Activated CD4-positive, CD25-positive, alpha-beta regulatory T cell treated with anti-CD3 and anti-CD28 coated beads, Interleukin-2, amount 50 U/mL, for 72 hours (primary cell): Measurements from ENCODE around the gene MAMDC4.
"Not testable (repeated sequence)": the region's sequence is repeated elsewhere in the genome, so short reads cannot be mapped to it uniquely, and the experiment has no call there.

Source experiments
- DNase-seq: peaks from one replicate; pipeline ENCODE4 v3.0.0; 2021

The MAMDC4 gene

DNA sequence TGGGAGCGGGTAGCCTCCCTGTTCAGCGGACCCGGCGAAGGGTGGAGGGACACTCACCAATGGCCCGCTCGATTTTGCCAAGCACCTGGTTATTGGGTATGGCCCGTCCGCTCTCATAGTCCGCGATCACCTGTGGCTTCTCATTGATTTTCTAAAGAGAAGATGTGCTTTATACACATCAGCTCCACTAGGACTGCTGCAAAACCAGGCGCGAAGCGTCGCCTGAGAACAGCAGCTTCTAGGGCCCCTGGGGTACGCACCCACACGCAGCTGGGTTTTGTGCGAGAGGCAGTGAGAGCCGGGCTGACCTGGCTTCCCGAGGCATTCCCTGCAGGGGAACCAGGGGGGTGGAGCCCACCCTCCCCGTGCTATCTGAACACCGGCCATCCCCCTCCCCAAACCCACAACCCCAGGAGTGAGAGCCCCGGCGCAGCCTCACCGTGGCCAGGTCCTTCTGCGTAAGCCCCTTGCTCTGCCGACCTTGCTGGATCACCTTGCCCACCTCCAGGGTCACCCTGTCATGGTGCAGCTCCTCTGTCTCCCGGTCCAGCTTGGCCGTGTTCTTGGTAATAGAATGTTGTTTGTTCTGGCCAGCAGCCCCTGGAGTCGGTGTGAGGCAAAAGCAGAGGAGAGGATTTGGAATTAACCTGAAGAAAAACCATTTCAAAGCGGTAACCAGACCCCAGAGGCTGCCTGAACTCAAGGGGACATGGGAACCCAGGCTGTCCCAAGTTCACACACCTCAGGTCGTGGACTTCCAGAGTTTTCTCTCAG, 10.9 kb downstream of the MAMDC4 start:
- peak; percentile 30 for DNase-seq

DNA sequence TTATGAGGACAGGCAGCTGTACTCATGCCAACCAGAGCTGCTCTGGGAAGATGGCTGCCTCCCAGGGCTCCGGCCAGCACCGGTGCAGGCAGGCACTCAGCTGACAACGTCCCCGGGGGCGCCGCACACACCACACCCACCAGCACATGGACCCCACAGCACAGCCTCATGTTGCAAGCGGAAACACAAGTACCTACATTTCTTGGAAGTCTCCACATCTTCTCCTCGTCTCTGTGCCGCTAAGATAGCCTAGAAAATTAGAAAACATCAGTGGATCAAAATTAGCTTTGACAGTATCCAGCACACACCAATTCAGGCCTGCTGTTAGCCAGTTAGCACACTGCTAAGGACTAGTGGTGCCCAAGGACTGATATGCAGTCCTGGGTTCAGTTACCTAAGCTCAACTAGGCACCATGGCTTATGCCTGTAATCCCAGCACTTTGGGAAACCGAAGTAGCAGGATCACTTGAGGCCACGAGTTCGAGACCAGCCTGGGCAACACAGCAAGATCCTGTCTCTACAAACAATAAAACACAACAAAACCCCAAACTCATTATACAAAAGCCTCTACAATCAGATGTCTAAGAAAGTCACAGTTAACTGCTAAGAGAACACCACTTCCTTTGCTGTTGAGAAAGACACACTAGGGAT, 11.6 kb downstream of the MAMDC4 start:
- DNase-seq = no peak

DNA sequence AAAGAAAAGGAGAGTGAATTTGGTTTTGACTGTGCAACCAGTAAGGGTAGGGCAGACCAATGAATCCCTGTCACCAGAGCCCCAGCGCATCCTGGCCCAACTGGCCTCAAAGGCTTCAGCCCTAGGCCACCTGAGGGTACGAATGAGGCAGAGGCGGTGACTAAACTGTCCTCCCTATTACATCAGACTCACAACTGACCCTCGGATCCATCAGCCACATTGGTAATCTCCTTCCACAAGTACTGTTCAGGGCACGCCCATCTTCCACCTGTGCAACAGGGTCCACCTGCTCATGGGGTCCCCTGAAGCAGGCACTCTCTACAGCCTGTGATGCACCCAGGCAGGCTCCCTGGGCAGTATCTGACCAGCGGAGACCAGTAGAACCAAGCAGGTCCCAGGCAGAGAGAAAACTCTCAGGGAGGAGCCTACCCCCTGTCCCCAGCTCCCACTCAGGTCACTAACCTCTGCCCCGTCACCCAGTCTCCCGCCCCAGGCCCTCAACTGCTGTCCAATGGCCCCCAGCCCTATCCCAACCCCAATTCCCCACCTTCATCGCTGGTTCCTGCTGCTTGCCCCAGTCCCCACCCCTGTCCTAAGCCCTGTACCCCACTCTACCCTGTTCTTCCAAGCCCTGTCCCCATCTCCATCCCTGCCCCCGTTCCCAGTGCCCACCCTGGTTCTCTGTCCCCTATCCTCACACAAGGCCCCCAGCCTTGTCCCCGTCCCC, 13.1 kb downstream of the MAMDC4 start:
- DNase-seq = peak; percentile 30

DNA sequence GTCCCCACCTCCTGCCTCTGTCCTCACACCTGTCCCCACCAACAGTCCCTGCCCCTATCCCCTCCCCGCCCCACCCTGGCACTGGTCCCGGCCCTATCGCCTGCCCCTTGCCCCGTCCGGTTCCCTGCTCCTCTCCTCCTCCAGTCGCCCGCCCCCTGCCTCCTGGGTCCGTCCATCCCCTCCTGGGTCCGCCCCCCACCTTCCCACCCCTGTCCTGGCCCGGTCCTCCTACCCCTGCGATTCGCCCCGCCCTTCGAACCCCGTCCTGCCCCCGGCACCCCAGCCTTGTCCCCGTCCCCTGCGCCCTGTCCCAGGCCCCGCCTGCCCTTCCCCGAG, 13.6 kb downstream of the MAMDC4 start:
- DNase-seq = no peak

DNA sequence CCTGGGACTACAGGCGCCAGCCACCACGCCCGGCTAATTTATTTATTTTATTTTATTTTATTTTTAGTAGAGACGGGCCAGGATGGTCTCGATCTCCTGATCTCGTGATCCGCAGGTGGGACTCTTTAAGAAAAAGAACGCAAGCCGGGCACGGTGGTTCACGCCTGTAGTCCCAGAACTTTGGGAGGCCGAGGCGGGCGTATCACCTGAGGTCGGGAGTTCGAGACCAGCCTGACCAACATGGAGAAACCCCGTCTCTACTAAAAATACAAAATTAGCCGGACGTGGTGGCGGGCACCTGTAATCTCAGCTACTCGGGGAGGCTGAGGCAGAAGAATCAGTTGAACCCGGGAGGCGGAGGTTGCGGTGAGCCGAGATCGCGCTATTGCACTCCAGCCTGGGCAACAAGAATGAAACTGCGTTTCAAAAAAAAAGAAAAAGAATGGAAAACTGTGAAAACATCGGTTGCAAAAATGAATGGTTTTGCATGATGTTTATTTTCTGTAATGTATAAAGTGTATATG, 14.8 kb downstream of the MAMDC4 start:
- DNase-seq = not testable (repeated sequence)

DNA sequence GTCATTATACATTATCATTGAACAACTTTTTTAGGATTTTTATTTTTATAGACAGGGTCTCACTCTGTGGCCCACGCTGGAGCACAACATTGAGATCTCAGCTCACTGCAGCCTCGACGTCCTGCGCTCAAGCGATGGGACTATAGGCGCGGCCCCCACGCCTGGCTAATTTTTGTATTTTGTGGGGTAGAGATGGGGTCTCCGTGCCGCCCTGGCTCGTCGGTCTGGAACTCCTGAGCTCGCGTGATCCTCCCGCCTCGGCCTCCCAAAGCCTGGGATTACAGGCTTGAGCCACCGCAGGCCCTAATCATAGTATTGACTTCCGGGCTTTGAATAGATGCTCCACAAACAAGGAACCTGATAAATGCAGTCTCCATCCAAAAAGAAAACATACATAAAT, 15.3 kb downstream of the MAMDC4 start:
- DNase-seq = no peak

GRCh38 chr9:136867917-136868316, 15.8 kb downstream of the MAMDC4 start:
- no peak for DNase-seq

GRCh38 chr9:136868644-136869043, 16.5 kb downstream of the MAMDC4 start:
- no peak for DNase-seq

GRCh38 chr9:136869611-136870010, 17.5 kb downstream of the MAMDC4 start:
- not testable (repeated sequence) for DNase-seq

GRCh38 chr9:136875155-136875554, 23.0 kb downstream of the MAMDC4 start:
- DNase-seq = no peak

DNA sequence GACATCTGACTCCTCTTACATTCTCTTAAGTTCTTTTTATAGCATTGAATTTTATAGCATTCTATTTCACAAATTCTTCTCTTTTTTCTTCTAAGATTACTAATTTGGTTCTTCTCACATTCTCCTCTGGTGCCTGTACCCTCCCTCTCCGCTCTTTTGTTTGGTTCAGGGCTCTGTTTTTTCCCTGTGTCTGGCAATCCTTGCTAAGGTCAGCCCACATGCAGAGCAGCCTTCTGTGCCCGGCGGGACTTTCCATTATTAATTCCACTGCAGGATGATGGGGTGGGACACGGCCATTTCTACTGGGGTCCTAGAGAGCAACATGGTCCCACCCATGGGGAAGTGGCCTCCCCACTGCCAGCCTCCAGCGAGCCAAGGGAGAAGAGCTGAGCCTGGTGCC, 24.3 kb downstream of the MAMDC4 start:
- no peak for DNase-seq

GRCh38 chr9:136880651-136881050, 28.5 kb downstream of the MAMDC4 start:
- DNase-seq = no peak

GRCh38 chr9:136881691-136882108, 29.6 kb downstream of the MAMDC4 start:
- peak; percentile 57 for DNase-seq

- DNase-seq = peak; percentile 75
These were observed 30.2 kb downstream of the MAMDC4 start for GRCh38 chr9:136882109-136882946.

DNA sequence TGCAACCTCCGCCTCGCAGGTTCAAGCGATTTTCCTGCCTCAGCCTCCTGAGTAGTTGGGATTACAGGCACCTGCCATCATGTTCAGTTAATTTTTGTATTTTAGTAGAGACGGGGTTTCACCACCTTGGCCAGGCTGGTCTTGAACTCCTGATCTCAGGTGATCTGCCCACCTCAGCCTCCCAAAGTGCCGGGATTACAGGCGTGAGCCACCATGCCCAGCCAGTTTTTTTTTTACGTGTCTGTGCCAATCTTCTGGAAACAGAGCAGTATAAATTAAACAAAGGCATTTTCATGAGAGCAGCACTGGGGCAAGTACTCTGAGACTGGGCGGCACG, 30.8 kb downstream of the MAMDC4 start:
- not testable (repeated sequence) for DNase-seq

DNA sequence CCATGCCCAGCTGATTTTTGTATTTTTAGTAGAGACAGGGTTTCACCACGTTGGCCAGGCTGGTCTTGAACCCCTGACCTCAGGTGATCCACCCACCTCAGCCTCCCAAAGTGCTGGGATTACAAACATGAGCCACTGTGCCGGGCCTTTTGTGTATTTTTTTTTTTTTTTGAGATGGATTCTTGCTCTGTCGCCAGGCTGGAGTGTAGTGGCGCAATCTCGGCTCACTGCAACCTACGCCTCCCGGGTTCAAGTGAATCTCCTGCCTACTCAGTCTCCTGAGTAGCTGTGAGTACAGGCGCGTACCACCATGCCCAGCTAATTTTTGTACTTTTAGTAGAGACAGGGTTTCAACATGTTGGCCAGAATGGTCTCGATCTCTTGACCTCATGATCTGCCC, 31.5 kb downstream of the MAMDC4 start:
- DNase-seq = not testable (repeated sequence)

DNA sequence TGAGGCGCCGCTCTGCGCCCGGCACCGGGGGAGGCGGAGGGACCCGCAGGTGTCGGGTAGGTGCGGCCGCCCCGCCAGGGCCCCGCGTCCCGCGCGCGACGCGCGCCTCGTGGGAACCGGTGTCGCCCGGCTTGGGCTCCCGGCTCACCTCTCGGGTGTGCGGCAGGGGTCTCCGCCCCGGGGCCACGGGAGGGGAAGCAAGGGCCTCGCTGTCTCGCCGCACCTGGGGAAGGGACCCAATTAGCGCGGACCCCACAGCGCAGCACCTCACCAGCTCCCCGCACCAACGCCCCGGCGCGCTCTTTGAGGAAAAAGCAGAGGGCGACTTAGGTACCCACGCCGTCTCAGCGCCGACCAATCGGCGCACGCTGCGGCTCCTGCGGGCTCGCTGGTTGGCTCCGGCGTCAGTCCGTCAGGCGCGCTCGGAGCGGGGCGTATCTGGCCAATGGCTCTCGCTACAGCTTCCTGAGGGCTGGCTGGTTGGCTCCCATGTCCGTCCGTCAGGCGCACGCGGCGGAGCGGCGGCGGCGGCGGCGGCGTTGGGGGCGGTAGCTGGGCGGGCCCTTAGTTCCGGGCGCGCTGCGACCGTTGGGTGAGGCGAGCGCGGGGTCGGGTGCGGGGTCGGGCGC, 33.9 kb downstream of the MAMDC4 start, which contains the start of gene TRAF2:
Gene TRAF2, plus strand, starts transcription at position 567 of the 629 bp plus-strand sequence. CDS start 12,225 bp downstream, outside the sequence.
- DNase-seq = peak; percentile 99

DNA sequence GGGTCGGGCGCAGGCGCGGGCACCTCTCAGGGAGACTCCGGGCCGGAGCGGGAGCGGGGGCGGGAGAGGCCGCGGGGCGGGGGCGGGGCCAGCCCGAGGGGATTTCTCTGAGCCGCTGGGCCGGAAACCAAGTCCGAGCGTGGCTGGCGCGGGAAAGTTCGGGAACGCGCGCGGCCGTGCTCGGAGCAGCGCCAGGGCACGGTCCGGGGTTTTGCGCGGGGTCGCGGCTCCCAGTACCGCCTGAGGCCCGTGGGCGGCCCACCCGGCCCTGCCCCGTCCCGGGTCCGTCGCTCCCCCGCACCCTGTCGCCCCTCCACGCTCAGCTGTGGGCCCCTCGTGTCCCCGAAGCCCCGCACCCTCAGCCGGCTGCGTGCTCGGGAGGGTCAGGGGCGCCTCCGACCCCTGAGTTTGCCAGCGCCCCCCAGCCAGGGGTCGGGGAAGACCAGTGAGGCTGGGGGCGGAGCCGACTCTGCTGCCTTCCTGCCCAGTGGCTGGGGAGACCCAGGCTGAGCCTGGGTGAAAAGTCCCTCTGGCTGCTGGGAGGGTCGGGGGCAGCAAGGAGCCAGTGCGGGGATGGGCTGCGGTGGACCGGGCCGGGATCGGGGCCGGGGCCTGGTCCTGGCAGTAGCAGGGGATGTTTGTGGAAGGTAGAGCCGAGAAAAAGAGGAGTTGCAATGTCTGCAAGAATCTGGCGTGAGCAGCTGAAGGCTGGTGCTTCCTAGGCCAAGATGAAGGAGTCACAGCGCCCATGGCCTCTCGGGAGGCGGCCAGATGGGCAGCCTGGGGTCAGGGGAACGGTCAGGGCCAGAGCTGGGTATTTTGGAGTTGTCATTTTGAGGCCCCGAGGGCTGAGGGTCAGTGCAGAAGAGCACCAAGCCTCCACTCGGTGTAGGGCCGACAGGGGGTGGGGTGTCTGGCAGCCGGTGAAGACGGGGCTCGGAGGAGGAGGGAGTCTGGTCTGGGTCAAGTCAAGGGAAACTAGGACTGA, 34.8 kb downstream of the MAMDC4 start:
- peak; percentile 56 for DNase-seq

DNA sequence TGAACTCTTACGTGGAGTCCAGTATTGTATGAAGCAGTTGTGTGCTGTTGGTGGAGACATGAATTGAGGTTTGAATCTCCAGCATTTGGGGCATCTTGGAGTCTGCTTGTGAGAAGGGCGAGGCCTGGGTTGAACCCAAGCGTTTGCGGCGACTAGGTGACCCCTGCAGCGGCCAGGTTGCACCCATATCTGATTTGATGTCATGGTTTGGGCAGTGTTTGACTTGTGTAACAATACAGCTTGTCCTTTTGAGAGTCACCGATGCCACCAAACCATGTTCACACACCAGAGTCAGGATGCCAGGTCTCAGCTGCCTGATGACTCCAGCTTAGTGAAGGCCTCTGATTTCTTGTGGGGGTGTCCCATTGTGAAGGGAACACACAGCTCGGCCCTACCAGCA, 36.3 kb downstream of the MAMDC4 start:
- no peak for DNase-seq

DNA sequence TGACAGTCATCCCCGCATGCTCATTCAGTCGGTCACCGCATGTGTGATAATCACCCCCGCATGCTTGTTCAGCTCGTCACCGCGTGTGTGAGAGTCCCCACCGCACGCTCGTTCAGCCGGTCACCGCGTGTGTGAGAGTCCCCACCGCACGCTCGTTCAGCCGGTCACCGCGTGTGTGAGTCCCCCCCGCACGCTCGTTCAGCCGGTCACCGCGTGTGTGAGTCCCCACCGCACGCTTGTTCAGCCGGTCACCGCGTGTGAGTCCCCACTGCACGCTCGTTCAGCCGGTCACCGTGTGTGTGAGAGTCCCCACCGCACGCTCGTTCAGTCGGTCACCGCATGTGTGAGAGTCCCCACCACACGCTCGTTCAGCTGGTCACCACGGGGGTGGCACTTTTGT, 37.7 kb downstream of the MAMDC4 start:
- no peak for DNase-seq

DNA sequence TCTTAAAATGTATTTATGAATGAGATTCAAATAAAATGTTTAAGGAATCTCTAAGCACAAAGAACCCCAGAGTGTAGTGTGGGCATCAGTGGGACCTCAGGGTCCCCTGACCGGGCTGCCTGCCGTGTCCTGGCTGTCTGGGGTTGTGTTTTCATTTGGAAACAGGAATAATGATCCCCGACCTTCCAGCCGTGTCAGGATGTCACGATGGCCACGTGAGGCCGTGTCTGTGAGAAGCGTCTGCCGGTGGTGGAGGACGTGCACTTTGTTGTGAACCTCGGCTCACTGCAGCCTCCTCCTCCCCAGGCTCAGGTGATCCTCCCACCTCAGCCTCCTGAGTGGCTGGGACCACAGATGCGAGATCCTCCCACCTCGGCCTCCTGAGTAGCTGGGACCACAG, 38.5 kb downstream of the MAMDC4 start:
- DNase-seq = no peak
